ENCODE data around the gene SORCS2. TPM values are rescaled to one million over a fixed set of nuclear protein-coding genes. Genes with fewer than 3 reads are reported as not detected.

SORCS2 gene
- total and polyA plus RNA-seq, 7 donors: 0.18 to 1.5 (median 0.36) TPM

DNA sequence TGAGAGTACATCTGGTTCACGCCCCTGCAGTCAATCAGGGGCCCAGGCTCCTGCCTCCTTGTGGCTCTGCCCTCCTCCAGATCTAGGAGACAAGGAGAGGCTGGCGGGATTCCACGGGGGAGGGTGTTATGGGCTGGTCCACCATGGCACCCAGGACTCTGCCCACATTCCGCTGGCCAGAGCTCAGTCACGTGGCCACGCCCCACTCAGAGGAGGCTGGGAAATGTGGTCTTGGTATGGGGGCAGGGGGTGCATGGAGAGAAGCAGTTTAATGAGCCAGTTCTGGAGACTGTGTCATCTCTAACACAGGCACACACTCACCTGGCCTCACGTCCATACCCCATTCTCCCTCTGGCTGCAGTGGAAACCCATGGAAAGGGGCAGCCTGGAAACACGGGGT lies 273.9 kb downstream of the SORCS2 start:
- intact Hi-C loops (cut with DNase I): no loop called here
- Histone ChIP-seq H3K4me3 (no peak overlapping the region), H3K27ac (no peak overlapping the region), H3K9me3 (no peaks in the 10 kb centered on the region), H3K4me1 (no peaks in the 10 kb centered on the region), H3K36me3 (ENCODE audit: insufficient read depth in 1 of 2, low read depth in 1 of 2) (no peaks in the 10 kb centered on the region), H3K27me3 (ENCODE audit: insufficient read depth in 3 of 3, low read length in 2 of 3) (peaks cover 0 to 19% (median 3%) of the 10 kb centered on the region in 3 donors)
- TF ChIP-seq, protein P1, sequence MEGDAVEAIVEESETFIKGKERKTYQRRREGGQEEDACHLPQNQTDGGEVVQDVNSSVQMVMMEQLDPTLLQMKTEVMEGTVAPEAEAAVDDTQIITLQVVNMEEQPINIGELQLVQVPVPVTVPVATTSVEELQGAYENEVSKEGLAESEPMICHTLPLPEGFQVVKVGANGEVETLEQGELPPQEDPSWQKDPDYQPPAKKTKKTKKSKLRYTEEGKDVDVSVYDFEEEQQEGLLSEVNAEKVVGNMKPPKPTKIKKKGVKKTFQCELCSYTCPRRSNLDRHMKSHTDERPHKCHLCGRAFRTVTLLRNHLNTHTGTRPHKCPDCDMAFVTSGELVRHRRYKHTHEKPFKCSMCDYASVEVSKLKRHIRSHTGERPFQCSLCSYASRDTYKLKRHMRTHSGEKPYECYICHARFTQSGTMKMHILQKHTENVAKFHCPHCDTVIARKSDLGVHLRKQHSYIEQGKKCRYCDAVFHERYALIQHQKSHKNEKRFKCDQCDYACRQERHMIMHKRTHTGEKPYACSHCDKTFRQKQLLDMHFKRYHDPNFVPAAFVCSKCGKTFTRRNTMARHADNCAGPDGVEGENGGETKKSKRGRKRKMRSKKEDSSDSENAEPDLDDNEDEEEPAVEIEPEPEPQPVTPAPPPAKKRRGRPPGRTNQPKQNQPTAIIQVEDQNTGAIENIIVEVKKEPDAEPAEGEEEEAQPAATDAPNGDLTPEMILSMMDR (IDR thresholded peaks at IDR 0.05): no peak
- ATAC-seq (no peak), DNase-seq (no peak)
- 83 to 96% (median 87%) methylated on average over 8 of the region's 8 CpGs for WGBS, 3 donors

DNA sequence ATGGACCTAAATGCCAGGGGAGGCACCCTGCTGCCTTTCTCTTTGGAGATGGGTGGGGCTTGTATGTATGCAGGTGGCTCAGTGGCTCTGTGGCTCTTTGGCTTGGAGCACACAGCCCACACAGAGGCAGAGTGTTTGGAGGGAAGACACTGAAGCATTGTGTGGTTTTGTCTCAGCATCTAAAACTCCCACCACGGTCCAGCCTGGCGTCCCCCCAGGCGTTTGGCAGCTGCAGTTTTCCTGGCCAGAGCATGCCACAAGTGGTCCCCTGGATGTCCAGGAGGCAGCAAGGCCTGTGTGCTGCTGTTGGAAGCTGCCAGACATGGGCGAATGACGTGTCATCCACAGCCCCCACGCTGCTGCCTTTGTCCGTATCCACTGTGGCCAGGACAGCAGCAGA lies 274.6 kb downstream of the SORCS2 start:
- DNase-seq: no peak
- H3K36me3 ChIP-seq (ENCODE audit: insufficient read depth in 1 of 2, low read depth in 1 of 2): no peaks in the 10 kb centered on the region
- intact Hi-C loops (cut with DNase I): no loop called here
- H3K27me3 ChIP-seq (ENCODE audit: insufficient read depth in 3 of 3, low read length in 2 of 3): peaks cover 0 to 14% (median 3%) of the 10 kb centered on the region in 3 donors
- TF ChIP-seq, protein P1 (IDR thresholded peaks at IDR 0.05): no peak
- 45 to 74% (median 51%) methylated on average over 7 of the region's 7 CpGs for WGBS, 3 donors
- H3K27ac ChIP-seq: no peak overlapping the region
- no peaks in the 10 kb centered on the region for H3K9me3 ChIP-seq
- H3K4me1 ChIP-seq: no peaks in the 10 kb centered on the region
- no peak for ATAC-seq
- H3K4me3 ChIP-seq: no peak overlapping the region

DNA sequence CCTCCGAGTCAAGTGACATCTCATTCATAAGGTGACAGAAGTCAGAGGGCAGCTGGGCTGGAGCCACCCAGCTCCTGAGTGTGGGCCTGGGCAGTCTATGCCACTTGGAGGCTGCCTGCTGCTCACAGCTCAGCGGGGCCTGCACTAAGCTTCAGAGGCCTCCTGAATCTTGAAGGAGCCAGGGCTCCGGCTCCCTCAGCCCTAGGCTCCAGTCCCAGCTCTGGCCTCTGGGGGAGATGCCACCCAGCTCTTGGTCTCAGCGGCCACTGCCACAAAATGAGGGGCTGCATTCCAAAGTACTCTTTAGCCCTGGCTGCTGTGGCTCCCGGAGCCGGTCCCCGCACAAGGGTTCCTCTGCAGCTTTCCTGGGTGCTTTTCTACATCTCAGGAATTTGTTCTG lies 275.1 kb downstream of the SORCS2 start:
- intact Hi-C loops (cut with DNase I): no loop called here

DNA sequence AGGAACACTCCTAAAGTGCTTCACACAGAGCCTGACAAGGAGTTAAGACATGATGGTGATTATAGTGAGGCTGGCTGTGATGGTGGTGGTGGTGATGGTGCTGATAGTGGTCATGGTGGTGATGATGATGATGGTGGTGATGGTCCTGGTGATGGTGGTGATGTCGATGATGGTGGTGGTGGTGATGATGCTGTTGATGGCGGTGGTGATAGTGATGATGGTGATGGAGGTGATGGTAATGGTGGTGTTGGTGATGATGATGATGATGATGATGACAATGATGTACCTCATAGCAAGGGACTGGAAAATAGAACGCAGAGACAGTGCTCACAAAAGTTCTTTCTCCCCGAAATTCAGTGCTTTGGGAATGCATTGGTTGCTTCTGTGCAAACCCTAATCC lies 276.7 kb downstream of the SORCS2 start:
- intact Hi-C loops (cut with DNase I): no loop called here
- 93 to 98% (median 95%) methylated on average over 4 of the region's 4 CpGs for WGBS, 3 donors
- Histone ChIP-seq H3K27ac (no peak overlapping the region), H3K36me3 (ENCODE audit: insufficient read depth in 1 of 2, low read depth in 1 of 2) (no peaks in the 10 kb centered on the region), H3K4me3 (no peak overlapping the region), H3K27me3 (ENCODE audit: insufficient read depth in 3 of 3, low read length in 2 of 3) (peaks cover 0 to 7% (median 1%) of the 10 kb centered on the region in 3 donors), H3K4me1 (no peaks in the 10 kb centered on the region), H3K9me3 (no peaks in the 10 kb centered on the region)
- ATAC-seq (no peak), DNase-seq (no peak)
- TF ChIP-seq, protein P1 (IDR thresholded peaks at IDR 0.05): no peak

More for the DNA sequence above, 275.1 kb downstream of the SORCS2 start:
- peaks cover 0 to 13% (median 3%) of the 10 kb centered on the region in 3 donors for H3K27me3 ChIP-seq (ENCODE audit: insufficient read depth in 3 of 3, low read length in 2 of 3)
- 93 to 94% (median 93%) methylated on average over 7 of the region's 7 CpGs for WGBS, 3 donors
- no peaks in the 10 kb centered on the region for H3K9me3 ChIP-seq
- DNase-seq (no peak), ATAC-seq (no peak)
- TF ChIP-seq, protein P1 (IDR thresholded peaks at IDR 0.05): no peak
- H3K36me3 ChIP-seq (ENCODE audit: insufficient read depth in 1 of 2, low read depth in 1 of 2): no peaks in the 10 kb centered on the region
- H3K4me1 ChIP-seq: no peaks in the 10 kb centered on the region
- no peak overlapping the region for H3K27ac ChIP-seq
- no peak overlapping the region for H3K4me3 ChIP-seq

DNA sequence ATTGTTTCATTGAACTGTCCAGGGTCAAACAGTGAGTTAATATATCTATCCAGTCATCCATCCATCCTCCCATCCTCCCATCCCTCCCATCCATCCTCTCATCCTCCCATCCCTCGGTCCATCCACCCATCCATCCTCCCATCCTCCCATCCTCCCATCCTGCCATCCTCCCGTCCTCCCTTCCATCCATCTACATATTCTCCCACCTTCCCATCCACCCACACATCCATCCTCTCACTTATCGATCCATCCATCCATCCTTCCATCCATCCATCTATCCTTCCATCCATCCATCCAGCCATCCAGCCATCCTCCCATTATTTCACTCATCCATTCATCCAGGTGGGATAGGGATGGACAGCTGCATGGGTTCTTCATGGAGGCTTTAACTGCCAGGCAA lies 277.8 kb downstream of the SORCS2 start:
- intact Hi-C loops (cut with DNase I): no loop called here
- TF ChIP-seq, protein P1 (IDR thresholded peaks at IDR 0.05): no peak

More for the DNA sequence above, 277.8 kb downstream of the SORCS2 start:
- H3K4me3 ChIP-seq: no peak overlapping the region
- 92 to 99% (median 94%) methylated on average over 3 of the region's 3 CpGs for whole genome bisulfite sequencing, 3 donors
- no peak for ATAC-seq
- H3K4me1 ChIP-seq: no peaks in the 10 kb centered on the region
- H3K9me3 ChIP-seq: no peaks in the 10 kb centered on the region
- H3K27me3 ChIP-seq (ENCODE audit: insufficient read depth in 3 of 3, low read length in 2 of 3): peaks cover 0 to 7% (median 1%) of the 10 kb centered on the region in 3 donors
- no peak for DNase-seq
- no peaks in the 10 kb centered on the region for H3K36me3 ChIP-seq (ENCODE audit: insufficient read depth in 1 of 2, low read depth in 1 of 2)
- H3K27ac ChIP-seq: no peak overlapping the region

Measured in psoas muscle (tissue), 8 donors.